Activated CD8-positive, alpha-beta memory T cell treated with anti-CD3 and anti-CD28 coated beads, Interleukin-2, amount 50 U/mL, for 4 hours (primary cell): Measurements from ENCODE around the gene OLFML1.
"Not testable (repeated sequence)": the region's sequence is repeated elsewhere in the genome, so short reads cannot be mapped to it uniquely, and the experiment has no call there.

ENCODE experiments used
- DNase-seq: peaks from one replicate; pipeline ENCODE4 v3.0.0-alpha.2; 2020

Gene OLFML1

GRCh38 chr11:7513234-7514098, 28.2 kb downstream of the OLFML1 start, which contains the start of gene PPFIBP2:
PPFIBP2 (plus strand) TSS chr11:7513999; CDS start chr11:7549476, 35,477 bp downstream.
- peak; percentile 86 for DNase-seq

GRCh38 chr11:7514099-7514591, 28.8 kb downstream of the OLFML1 start:
- no peak for DNase-seq

- DNase-seq, result no peak
Measured at GRCh38 chr11:7515447-7515886, 30.2 kb downstream of the OLFML1 start.

- no peak for DNase-seq
Measured at GRCh38 chr11:7516475-7516874, 31.2 kb downstream of the OLFML1 start.

GRCh38 chr11:7517743-7518142, 32.4 kb downstream of the OLFML1 start:
- not testable (repeated sequence) for DNase-seq

- DNase-seq, result no peak
Measured at GRCh38 chr11:7518811-7519562, 33.7 kb downstream of the OLFML1 start.

- no peak for DNase-seq
Measured at GRCh38 chr11:7520011-7520942, 35.0 kb downstream of the OLFML1 start.

- no peak for DNase-seq
Measured at GRCh38 chr11:7520981-7521487, 35.7 kb downstream of the OLFML1 start.

GRCh38 chr11:7522121-7522520, 36.8 kb downstream of the OLFML1 start:
- no peak for DNase-seq

- no peak for DNase-seq
Measured at GRCh38 chr11:7522546-7522945, 37.2 kb downstream of the OLFML1 start.

- no peak for DNase-seq
Measured at GRCh38 chr11:7523416-7524210, 38.3 kb downstream of the OLFML1 start.

- DNase-seq, result no peak
Measured at GRCh38 chr11:7524462-7525235, 39.3 kb downstream of the OLFML1 start.

- DNase-seq, result no peak
Measured at GRCh38 chr11:7525424-7525823, 40.1 kb downstream of the OLFML1 start.

- no peak for DNase-seq
Measured at GRCh38 chr11:7527029-7527428, 41.7 kb downstream of the OLFML1 start.

GRCh38 chr11:7528514-7529049, 43.3 kb downstream of the OLFML1 start:
- no peak for DNase-seq

GRCh38 chr11:7530013-7530640, 44.8 kb downstream of the OLFML1 start:
- no peak for DNase-seq

- DNase-seq, result no peak
Measured at GRCh38 chr11:7531011-7531410, 45.7 kb downstream of the OLFML1 start.

- no peak for DNase-seq
Measured at GRCh38 chr11:7532405-7533145, 47.3 kb downstream of the OLFML1 start.
